Stimulated activated CD4-positive, alpha-beta T cell treated with anti-CD3 and anti-CD28 coated beads, TNF-alpha, amount 100 ng/mL, for 1 hour (primary cell): ENCODE measurements around the gene NPIPB8.
"Not testable (repeated sequence)": the region's sequence is repeated elsewhere in the genome, so short reads cannot be mapped to it uniquely, and the experiment has no call there.

ENCODE experiments used
- DNase-seq, 3 donors: peaks; one replicate each; pipeline ENCODE4 v3.0.0-alpha.2; 2020; ENCODE audit warnings: low read depth in 3 of 3, low spot score in 1 of 3

Gene NPIPB8

DNA sequence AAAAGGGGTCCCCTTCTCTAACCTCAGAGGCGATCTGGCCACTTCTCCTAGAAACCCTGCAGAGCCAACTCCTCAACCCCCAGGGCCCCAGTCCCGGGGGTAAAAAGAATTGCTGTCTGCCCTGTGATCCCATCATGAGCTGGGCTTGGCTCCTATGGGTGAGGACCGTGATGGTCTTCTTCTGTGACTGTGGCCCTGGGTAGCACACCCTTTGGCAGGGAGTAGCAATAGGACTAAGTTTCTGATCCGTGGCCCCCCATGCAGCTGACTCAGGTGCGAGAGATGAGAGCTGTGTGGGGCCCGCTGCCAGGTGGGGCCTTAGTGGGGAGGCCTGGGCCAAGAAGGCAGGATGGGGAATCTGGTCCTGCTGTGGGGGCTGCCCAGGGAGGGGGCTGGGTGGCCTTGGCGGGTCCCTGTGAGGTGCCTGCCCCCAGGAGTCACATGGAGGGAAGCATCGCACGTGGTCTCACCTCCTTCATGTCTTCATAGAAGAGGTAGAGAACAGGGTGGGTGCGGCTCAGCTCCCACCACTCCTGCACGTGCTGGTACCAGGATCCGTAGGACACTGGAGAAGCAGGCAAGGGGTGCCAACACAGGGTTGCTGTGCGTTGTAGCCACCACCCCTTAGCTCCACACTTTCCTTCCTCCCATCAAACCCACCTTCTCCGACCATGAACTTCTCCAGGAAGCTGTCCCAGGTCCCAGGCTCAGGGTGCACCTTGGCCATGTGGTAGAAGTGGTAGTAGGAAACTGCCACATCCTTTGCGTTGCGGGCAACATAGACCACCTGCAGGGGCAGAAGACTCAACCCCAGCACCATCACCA lies 31.4 kb upstream of the NPIPB8 start:
- DNase-seq = no peak

- DNase-seq = no peak
Observed at GRCh38 chr16:28607116-28607623, 30.7 kb upstream of the NPIPB8 start.

GRCh38 chr16:28607681-28608495 lies 30.0 kb upstream of the NPIPB8 start:
- DNase-seq = not testable (repeated sequence)

DNA sequence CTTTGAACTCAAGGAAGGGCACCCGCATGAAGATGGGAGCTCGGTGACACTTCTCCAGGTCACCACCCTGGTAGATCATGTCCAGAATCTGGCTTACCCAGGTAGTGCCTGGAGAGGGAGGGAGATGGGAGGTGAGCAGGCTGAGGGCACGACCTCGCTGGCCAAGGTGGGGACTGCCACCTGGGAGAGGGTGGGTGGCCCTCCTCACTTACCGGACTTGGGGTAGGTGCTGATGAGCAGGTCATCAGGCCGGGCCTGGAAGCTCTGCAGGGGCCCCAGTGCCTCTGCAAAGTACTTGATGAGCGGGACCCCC lies 29.4 kb upstream of the NPIPB8 start:
- DNase-seq = not testable (repeated sequence)

GRCh38 chr16:28608867-28609596 lies 28.8 kb upstream of the NPIPB8 start:
- DNase-seq = not testable (repeated sequence)

DNA sequence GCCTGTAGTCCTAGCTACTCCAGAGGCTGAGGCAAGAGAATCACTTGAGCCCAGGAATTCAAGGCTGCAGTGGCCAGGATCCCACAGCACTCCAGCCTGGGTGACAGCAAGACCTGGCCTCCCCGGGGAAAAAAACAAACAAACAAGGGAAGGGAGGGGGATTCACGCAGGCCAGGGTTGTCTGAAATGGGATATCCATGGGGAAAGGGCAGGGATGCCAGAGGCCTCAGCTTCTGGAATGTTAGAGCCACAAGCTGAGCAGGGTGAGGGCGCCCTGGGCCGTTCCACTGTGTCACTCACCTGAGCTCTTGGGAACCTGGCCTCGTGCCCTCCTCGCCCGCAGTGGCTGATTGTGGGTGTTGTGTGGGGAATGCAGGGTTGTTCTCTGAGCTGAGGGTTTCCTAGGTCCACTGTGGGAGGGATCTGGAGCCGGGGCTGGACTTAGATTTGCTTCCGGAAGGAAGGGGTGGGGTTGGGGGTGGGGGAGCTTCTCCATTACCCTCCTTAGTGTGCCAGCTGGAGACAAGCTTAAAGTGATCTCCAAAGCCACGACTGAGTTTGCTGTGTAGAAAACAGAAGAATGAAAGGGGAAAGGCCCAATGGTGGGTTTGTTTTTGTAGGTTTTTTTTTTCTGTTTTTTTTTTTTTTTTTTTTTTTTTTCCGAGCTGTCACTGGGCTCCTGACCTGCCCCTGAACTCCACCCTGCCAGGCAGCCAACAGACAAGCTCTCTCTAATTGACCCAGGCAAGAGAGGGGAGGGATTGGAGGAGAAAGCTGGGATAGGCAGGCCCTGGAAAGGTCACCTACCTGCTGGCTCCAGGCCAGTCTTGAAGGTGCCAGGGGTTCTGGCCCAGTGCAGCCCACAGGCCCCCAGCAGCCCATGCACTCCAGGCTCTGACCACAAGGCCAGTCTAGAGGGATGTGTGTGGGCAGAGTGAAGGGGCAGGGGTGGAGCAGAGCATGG lies 28.0 kb upstream of the NPIPB8 start, which contains the start of gene SULT1A1:
SULT1A1 (minus strand) TSS at position 414 of the 964 bp plus-strand sequence. CDS start 1,189 bp downstream, outside the sequence.
- DNase-seq = no peak

GRCh38 chr16:28610595-28611191 lies 27.2 kb upstream of the NPIPB8 start:
- no peak for DNase-seq

GRCh38 chr16:28612359-28613280 lies 25.2 kb upstream of the NPIPB8 start:
- not testable (repeated sequence) for DNase-seq

GRCh38 chr16:28613912-28614311 lies 24.0 kb upstream of the NPIPB8 start:
- not testable (repeated sequence) for DNase-seq

DNA sequence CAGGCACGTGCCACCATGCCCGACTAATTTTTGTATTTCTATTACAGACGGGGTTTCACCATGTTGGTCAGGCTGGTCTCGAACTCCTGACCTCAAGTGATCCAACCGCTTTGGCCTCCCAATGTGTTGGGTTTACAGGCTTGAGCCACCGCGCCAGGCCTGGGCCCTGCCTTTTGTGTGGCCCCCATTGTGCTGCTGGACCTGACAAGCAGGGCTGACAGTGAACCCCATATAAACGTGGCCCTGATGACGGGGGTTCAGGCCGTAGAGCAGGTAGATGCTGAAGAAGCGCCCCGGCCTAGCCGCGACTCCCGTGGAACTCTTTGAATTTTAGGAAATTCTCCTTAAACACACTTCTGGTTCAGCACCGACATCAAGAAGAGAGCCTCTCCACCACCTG lies 23.3 kb upstream of the NPIPB8 start:
- DNase-seq = not testable (repeated sequence)

DNA sequence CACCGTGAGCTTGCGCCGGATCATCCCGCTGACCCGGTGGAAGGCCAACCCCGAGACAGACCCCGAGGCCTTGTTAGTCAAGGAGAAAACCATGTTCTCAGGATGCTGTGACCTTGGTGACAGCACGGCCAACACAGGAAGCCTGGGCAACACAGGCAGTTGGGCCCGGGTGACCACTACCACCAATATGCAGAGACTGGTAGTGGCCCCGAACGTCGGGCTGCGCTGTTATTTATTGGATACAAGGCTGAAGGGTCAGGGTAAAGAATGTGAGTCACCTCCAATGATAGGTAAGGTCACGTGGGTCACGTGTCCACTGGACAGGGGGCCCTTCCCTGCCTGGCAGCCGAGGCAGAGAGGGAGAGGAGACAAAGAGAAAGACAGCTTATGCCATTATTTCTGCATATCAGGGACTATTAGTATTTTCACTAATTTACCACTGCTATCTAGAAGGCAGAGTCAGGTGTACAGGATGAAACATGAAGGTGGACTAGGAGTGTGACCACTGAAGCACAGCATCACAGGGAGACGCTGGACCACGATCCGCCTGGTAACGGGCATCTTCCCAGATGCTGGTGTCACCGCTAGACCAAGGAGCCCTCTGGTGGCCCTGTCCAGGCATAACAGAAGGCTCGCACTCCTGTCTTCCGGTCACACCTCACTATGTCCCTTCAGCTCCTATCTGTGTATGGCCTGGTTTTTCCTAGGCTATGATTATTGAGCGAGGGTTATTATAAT lies 22.2 kb upstream of the NPIPB8 start:
- DNase-seq = not testable (repeated sequence)

DNA sequence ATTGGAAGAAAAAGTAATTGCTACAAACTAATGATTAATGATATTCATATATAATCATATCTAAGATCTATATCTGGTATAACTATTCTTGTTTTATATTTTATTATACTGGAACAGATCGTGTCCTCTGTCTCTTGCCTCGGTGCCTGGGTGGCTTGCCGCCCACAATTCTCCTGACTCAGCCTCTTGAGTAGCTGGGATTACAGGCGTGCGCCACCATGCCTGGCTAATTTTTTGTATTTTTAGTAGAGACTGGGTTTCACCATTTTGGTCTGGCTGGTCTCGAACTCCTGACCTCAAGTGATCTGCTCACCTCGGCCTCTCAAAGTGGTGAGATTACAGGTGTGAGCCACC lies 21.7 kb upstream of the NPIPB8 start:
- DNase-seq = not testable (repeated sequence)

DNA sequence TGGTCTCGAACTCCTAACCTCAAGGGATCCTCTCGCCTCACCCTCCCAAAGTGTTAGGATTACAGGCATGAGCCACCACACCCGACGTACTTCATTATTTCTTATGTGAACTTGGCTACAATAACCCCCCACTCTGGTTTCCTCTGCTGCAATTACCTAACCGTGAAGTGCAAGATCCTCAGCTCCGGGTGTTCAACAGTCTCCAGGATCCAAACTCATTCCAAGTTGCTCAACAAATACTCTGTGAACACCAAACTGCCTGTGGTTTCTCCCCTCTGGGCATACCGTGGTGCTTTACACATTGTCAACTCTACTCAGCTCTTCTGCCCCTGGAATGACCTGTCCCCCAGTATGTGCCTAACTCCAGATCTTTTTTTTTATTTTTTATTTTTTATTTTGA lies 21.2 kb upstream of the NPIPB8 start:
- DNase-seq = no peak

DNA sequence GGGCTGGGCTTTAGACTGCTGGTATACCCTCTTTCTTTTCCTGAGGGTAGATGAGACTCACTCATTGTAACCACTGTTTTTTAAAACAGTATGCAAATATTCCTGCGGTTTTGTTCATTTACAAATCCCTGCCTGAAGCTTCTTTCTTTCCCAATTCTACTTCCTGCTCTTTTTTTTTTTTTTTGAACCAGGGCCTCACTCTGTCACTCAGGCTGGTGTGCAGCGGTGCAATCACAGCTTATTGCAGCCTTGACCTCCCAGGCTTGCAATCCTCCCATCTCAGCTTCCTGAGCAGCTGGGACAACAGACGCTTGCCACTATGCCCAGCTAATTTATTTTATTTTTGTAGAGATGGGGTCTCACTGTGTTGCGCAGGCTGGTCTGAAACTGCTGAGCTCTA lies 20.0 kb upstream of the NPIPB8 start:
- no peak for DNase-seq

DNA sequence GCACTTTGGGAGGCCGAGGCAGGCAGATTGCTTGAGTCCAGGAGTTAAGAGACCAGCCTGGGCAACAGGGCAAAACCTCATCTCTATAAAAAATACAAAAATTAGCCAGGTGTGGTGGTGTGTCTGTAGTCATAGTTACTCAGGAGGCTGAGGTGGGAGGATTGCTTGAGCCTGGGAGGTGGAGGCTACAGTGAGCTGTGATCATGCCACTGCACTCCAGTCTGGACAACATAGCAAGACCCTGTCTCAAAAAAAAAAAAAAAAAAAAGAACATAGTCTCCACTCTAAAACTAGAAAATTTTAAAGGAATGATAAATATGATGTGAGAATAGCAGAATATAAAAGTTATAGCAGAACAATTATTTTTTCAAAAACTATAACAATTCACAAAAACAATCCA lies 17.5 kb upstream of the NPIPB8 start:
- DNase-seq = not testable (repeated sequence)

GRCh38 chr16:28621481-28622155 lies 16.2 kb upstream of the NPIPB8 start:
- DNase-seq = no peak

- DNase-seq = peak in 1 of 3 donors; percentile 12
Observed at GRCh38 chr16:28622532-28623171, 15.2 kb upstream of the NPIPB8 start.
